Common myeloid progenitor, CD34-positive (primary cell): ENCODE measurements around the gene FOS.

Experiments
- CTCF ChIA-PET: fragments of 350-600 bp; sonication (Branson Sonifier 250); formaldehyde crosslinking; loops from one replicate; lab custom pipeline; 2021; ENCODE audit warnings: antibody characterized with exemption; lab: Charles Lee
- POLR2A ChIA-PET: fragments of 350-600 bp; sonication (Branson Sonifier 250); formaldehyde crosslinking; loops from one replicate; lab custom pipeline; 2021; ENCODE audit warnings: antibody characterized with exemption; lab: Charles Lee
- DNase-seq, 3 donors: peaks; one replicate each; pipeline versions ENCODE4 v3.0.0 to v3.0.0-alpha.2; 2013
- H3K27ac ChIP-seq, 2 experiments: 1 replicate in 1 of 2; 2 replicates in 1 of 2; pipeline ENCODE4 v1.7.0; 2013; ENCODE audit warnings: inconsistent platforms in 2 of 2, low read length in 2 of 2, mild to moderate bottlenecking in 2 of 2, low read depth in 1 of 2, moderate library complexity in 1 of 2; ENCODE audit not compliant: severe bottlenecking in 2 of 2, insufficient read depth in 1 of 2, poor library complexity in 1 of 2
- H3K27me3 ChIP-seq, 5 experiments: replicated peaks in 2 of 5; 1 replicate in 3 of 5; 2 replicates in 2 of 5; pipeline versions ENCODE4 v1.6.1 to v1.7.0; 2013; ENCODE audit warnings: low read length in 4 of 5, mild to moderate bottlenecking in 2 of 5, moderate library complexity in 2 of 5, inconsistent platforms in 1 of 5; ENCODE audit not compliant: insufficient read depth in 5 of 5, control insufficient read depth in 4 of 5
- H3K36me3 ChIP-seq, 4 experiments: 1 replicate in 2 of 4; 2 replicates in 2 of 4; pipeline versions ENCODE4 v1.6.1 to v1.7.0; 2013; ENCODE audit warnings: low read length in 3 of 4, control low read depth in 1 of 4, mild to moderate bottlenecking in 1 of 4; ENCODE audit not compliant: control insufficient read depth in 4 of 4, insufficient read depth in 4 of 4
- H3K4me1 ChIP-seq, 4 experiments: 1 replicate in 3 of 4; 2 replicates in 1 of 4; pipeline versions ENCODE4 v1.6.1 to v1.7.1; 2013; ENCODE audit warnings: low read length in 3 of 4, mild to moderate bottlenecking in 3 of 4, control low read depth in 1 of 4, inconsistent platforms in 1 of 4, moderate library complexity in 1 of 4; ENCODE audit not compliant: control insufficient read depth in 4 of 4, insufficient read depth in 4 of 4; ENCODE audit errors: control extremely low read depth in 1 of 4
- H3K4me3 ChIP-seq, 7 experiments: 1 replicate in 4 of 7; 2 replicates in 3 of 7; pipeline versions ENCODE4 v1.5.1 to v1.7.0; 2013; ENCODE audit warnings: mild to moderate bottlenecking in 7 of 7, low read length in 6 of 7, moderate library complexity in 6 of 7, inconsistent platforms in 2 of 7, low read depth in 2 of 7, control low read depth in 1 of 7; ENCODE audit not compliant: insufficient read depth in 4 of 7, control insufficient read depth in 1 of 7; ENCODE audit errors: extremely low read depth in 1 of 7
- H3K9me3 ChIP-seq, 5 experiments: 1 replicate in 4 of 5; 2 replicates in 1 of 5; pipeline versions ENCODE4 v1.6.1 to v1.7.1; 2013; ENCODE audit warnings: low read length in 4 of 5, mild to moderate bottlenecking in 2 of 5, inconsistent platforms in 1 of 5, low read depth in 1 of 5, moderate library complexity in 1 of 5; ENCODE audit not compliant: control insufficient read depth in 4 of 5, insufficient read depth in 2 of 5; ENCODE audit errors: control extremely low read depth in 1 of 5
- WGBS: methylation state at CpG from one replicate; pipeline ENCODE4 v1.1.5; 2013; ENCODE audit not compliant: insufficient coverage; 5-methylcytosine and 5-hydroxymethylcytosine counted together

FOS gene

GRCh38 chr14:75249958-75250336, 28.7 kb upstream of the FOS start:
- H3K4me1 ChIP-seq: peaks cover 9 to 50% (median 25%) of the 10 kb centered on the region in 4 experiments
- WGBS: 100% methylated on average over 1 of the region's 2 CpGs
- H3K4me3 ChIP-seq: no peak overlapping the region
- H3K27me3 ChIP-seq: no peaks in the 10 kb centered on the region
- CTCF ChIA-PET: interaction anchor here (1.0 to 2.0 kb wide), 5 partner anchors 9 to 61 kb away, joined by 3 to 7 read pairs (median 6); no protein-coding TSS in a partner anchor
- POLR2A ChIA-PET: interaction anchor here (1.7 kb wide), 1 partner anchor 9 kb away, joined by 4 read pairs; no protein-coding TSS in a partner anchor
- no peaks in the 10 kb centered on the region for H3K36me3 ChIP-seq
- DNase-seq: peak in 1 of 3 donors; percentile 36
- H3K9me3 ChIP-seq: no peaks in the 10 kb centered on the region
- H3K27ac ChIP-seq: no peak overlapping the region

GRCh38 chr14:75250800-75251199, 27.8 kb upstream of the FOS start:
- Histone ChIP-seq H3K27ac (no peak overlapping the region), H3K27me3 (no peaks in the 10 kb centered on the region)

GRCh38 chr14:75252254-75252837, 26.3 kb upstream of the FOS start:
- no peak overlapping the region for H3K27ac ChIP-seq
- ChIA-PET POLR2A (no interaction called here), CTCF (interaction anchor here (1.0 to 1.4 kb wide), 2 partner anchors 36 to 38 kb away, joined by 3 to 6 read pairs; no protein-coding TSS in a partner anchor)
- no peaks in the 10 kb centered on the region for H3K27me3 ChIP-seq
- peaks cover 7 to 43% (median 21%) of the 10 kb centered on the region in 4 experiments for H3K4me1 ChIP-seq
- no peaks in the 10 kb centered on the region for H3K36me3 ChIP-seq
- 96% methylated on average over 10 of the region's 10 CpGs for WGBS
- no peak for DNase-seq
- no peak overlapping the region for H3K4me3 ChIP-seq
- H3K9me3 ChIP-seq: no peaks in the 10 kb centered on the region

More at GRCh38 chr14:75250800-75251199, 27.8 kb upstream of the FOS start:
- Histone ChIP-seq H3K4me1 (peaks cover 9 to 50% (median 25%) of the 10 kb centered on the region in 4 experiments), H3K36me3 (no peaks in the 10 kb centered on the region), H3K9me3 (no peaks in the 10 kb centered on the region), H3K4me3 (no peak overlapping the region)
- POLR2A ChIA-PET: no interaction called here
- peak in 1 of 3 donors; percentile 27 for DNase-seq
- WGBS: 87% methylated on average over 2 of the region's 4 CpGs
- CTCF ChIA-PET: interaction anchor here (1.0 to 2.0 kb wide), 6 partner anchors 12 to 62 kb away, joined by 3 to 9 read pairs (median 6); no protein-coding TSS in a partner anchor

GRCh38 chr14:75254381-75254822, 24.2 kb upstream of the FOS start:
- no peaks in the 10 kb centered on the region for H3K27me3 ChIP-seq
- WGBS: 96% methylated on average over 5 of the region's 6 CpGs
- peaks cover 5 to 33% (median 16%) of the 10 kb centered on the region in 4 experiments for H3K4me1 ChIP-seq
- H3K4me3 ChIP-seq: no peak overlapping the region
- H3K27ac ChIP-seq: no peak overlapping the region
- no peaks in the 10 kb centered on the region for H3K36me3 ChIP-seq
- ChIA-PET CTCF (interaction anchor here (0.7 kb wide), 1 partner anchor 25 kb away, joined by 3 read pairs; no protein-coding TSS in a partner anchor), POLR2A (no interaction called here)
- no peaks in the 10 kb centered on the region for H3K9me3 ChIP-seq
- no peak for DNase-seq

GRCh38 chr14:75254901-75255584, 23.6 kb upstream of the FOS start:
- H3K27ac ChIP-seq: no peak overlapping the region
- DNase-seq: no peak
- ChIA-PET CTCF (interaction anchor here (1.9 kb wide), 1 partner anchor 12 kb away, joined by 8 read pairs; no protein-coding TSS in a partner anchor), POLR2A (no interaction called here)
- peaks cover 7 to 33% (median 19%) of the 10 kb centered on the region in 4 experiments for H3K4me1 ChIP-seq
- H3K36me3 ChIP-seq: no peaks in the 10 kb centered on the region
- WGBS: 93% methylated on average over 4 of the region's 7 CpGs
- H3K4me3 ChIP-seq: no peak overlapping the region
- no peaks in the 10 kb centered on the region for H3K27me3 ChIP-seq
- no peaks in the 10 kb centered on the region for H3K9me3 ChIP-seq

- POLR2A ChIA-PET: interaction anchor here (0.6 to 4.8 kb wide), 6 partner anchors 18 to 113 kb away, joined by 3 to 87 read pairs (median 6); partner anchors contain the start of gene FOS
- Histone ChIP-seq H3K36me3 (no peaks in the 10 kb centered on the region), H3K9me3 (no peaks in the 10 kb centered on the region), H3K27me3 (no peaks in the 10 kb centered on the region), H3K4me1 (peaks cover 14 to 27% (median 22%) of the 10 kb centered on the region in 4 experiments), H3K4me3 (peak overlapping the region; percentile 28 to 69 (median 58)), H3K27ac (peak overlapping the region; percentile 99)
- CTCF ChIA-PET: interaction anchor here (0.7 to 2.9 kb wide), 15 partner anchors 9 to 115 kb away, joined by 3 to 12 read pairs (median 4); no protein-coding TSS in a partner anchor
- WGBS: 16% methylated on average over 8 of the region's 12 CpGs
- no peak for DNase-seq
These were observed 20.4 kb upstream of the FOS start for GRCh38 chr14:75258079-75258802.
